WERI-Rb-1 (cell line): Measurements from ENCODE around the gene TM9SF4.
"Not testable (repeated sequence)": the region's sequence is repeated elsewhere in the genome, so short reads cannot be mapped to it uniquely, and the experiment has no call there.

ENCODE experiments used
- DNase-seq: peaks from one replicate; pipeline ENCODE4 v3.0.0-alpha.2; 2020
- H3K27ac ChIP-seq: fragments of 250-450 bp; sonication (Bioruptor Pico); 2 replicates; pipeline ENCODE4 v1.5.1; 2020; ENCODE audit warnings: mild to moderate bottlenecking, moderate library complexity
- H3K27me3 ChIP-seq: fragments of 250-450 bp; sonication (Bioruptor Pico); 2 replicates; pipeline ENCODE4 v1.5.1; 2021; ENCODE audit warnings: mild to moderate bottlenecking, low read depth, moderate library complexity; ENCODE audit not compliant: insufficient read depth, severe bottlenecking
- H3K36me3 ChIP-seq: fragments of 250-450 bp; sonication (Bioruptor Pico); 2 replicates; pipeline ENCODE4 v1.5.1; 2020; ENCODE audit warnings: mild to moderate bottlenecking, moderate library complexity
- H3K4me3 ChIP-seq: 2 replicates; pipeline ENCODE4 v1.5.1; 2011; ENCODE audit warnings: low read depth, mild to moderate bottlenecking, control low read depth, low read length
- H3K9me3 ChIP-seq: fragments of 250-450 bp; sonication (Bioruptor Pico); 2 replicates; pipeline ENCODE4 v1.5.1; 2021; ENCODE audit warnings: mild to moderate bottlenecking, moderate library complexity; ENCODE audit not compliant: severe bottlenecking
- TF ChIP-seq, protein P1 (sequence below): IDR thresholded peaks from 2 replicates; pipeline ENCODE4 v1.5.1; 2011; ENCODE audit warnings: low read depth, mild to moderate bottlenecking, control low read depth, inconsistent platforms, low read length

TM9SF4 gene

GRCh38 chr20:32193996-32194395 lies 84.5 kb downstream of the TM9SF4 start:
- no peak overlapping the region for H3K4me3 ChIP-seq
- TF ChIP-seq, protein P1, sequence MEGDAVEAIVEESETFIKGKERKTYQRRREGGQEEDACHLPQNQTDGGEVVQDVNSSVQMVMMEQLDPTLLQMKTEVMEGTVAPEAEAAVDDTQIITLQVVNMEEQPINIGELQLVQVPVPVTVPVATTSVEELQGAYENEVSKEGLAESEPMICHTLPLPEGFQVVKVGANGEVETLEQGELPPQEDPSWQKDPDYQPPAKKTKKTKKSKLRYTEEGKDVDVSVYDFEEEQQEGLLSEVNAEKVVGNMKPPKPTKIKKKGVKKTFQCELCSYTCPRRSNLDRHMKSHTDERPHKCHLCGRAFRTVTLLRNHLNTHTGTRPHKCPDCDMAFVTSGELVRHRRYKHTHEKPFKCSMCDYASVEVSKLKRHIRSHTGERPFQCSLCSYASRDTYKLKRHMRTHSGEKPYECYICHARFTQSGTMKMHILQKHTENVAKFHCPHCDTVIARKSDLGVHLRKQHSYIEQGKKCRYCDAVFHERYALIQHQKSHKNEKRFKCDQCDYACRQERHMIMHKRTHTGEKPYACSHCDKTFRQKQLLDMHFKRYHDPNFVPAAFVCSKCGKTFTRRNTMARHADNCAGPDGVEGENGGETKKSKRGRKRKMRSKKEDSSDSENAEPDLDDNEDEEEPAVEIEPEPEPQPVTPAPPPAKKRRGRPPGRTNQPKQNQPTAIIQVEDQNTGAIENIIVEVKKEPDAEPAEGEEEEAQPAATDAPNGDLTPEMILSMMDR, result no peak
- no peak overlapping the region for H3K27ac ChIP-seq
- no peaks in the 10 kb centered on the region for H3K9me3 ChIP-seq
- no peak for DNase-seq
- H3K36me3 ChIP-seq, result peaks cover 56% of the 10 kb centered on the region
- no peaks in the 10 kb centered on the region for H3K27me3 ChIP-seq

DNA sequence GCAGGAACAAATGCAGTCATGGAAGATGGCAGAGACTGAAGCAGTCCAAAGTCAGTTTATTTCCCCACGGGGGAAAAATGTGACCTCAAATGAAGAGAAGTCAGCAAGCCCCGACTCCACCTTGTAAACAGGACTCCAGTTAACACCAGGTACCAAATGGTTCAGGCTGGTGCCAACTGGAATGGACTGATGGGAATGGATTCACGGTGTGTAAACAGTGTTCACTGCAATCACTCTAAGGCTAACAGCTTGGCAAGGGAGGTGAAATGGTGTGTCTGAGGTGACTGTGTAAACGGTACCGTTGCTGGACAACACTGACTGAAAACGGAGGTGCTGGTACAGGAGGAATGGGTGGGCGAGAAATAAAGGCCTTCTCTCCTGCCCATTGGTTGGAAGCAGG lies 86.1 kb downstream of the TM9SF4 start:
- H3K4me3 ChIP-seq, result no peak overlapping the region
- H3K27ac ChIP-seq, result no peak overlapping the region
- H3K27me3 ChIP-seq, result no peaks in the 10 kb centered on the region
- no peak for DNase-seq
- H3K9me3 ChIP-seq, result no peaks in the 10 kb centered on the region
- H3K36me3 ChIP-seq, result peaks cover 72% of the 10 kb centered on the region
- TF ChIP-seq, protein P1, result no peak

DNA sequence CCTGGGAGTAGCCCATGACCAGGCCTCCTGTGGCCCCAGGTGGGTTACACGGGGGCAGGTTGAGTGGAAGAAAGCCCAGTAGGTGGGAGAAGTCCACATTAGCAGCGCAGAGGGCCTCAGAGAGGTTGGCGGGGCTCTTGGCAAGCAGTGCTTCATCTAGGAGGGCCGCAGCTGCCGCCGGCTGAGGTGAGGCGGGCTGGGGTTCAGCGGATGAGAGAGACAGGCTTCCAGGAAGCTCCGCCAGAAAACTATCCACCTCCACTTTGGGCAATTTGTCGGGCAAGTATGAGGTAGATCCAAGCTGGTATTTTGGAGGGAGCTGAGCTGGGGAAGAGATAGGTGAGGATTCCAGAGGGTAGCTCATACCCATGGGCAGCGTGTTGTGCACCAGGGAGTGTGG lies 87.1 kb downstream of the TM9SF4 start:
- not testable (repeated sequence) for H3K4me3 ChIP-seq, H3K27me3 ChIP-seq, H3K27ac ChIP-seq, H3K9me3 ChIP-seq, DNase-seq
- peaks cover 83% of the 10 kb centered on the region for H3K36me3 ChIP-seq

- DNase-seq, H3K27me3 ChIP-seq, H3K9me3 ChIP-seq, H3K4me3 ChIP-seq, H3K27ac ChIP-seq: not testable (repeated sequence)
- TF ChIP-seq, protein P1, result peak; percentile 27; the same call in 1 of the 2 replicates
- H3K36me3 ChIP-seq, result peaks cover 83% of the 10 kb centered on the region
Measured at GRCh38 chr20:32197136-32197535, 87.6 kb downstream of the TM9SF4 start.

- no peak overlapping the region for H3K27ac ChIP-seq
- H3K9me3 ChIP-seq, result no peaks in the 10 kb centered on the region
- DNase-seq, result no peak
- peaks cover 98% of the 10 kb centered on the region for H3K36me3 ChIP-seq
- no peaks in the 10 kb centered on the region for H3K27me3 ChIP-seq
- TF ChIP-seq, protein P1, result no peak
- no peak overlapping the region for H3K4me3 ChIP-seq
Measured at GRCh38 chr20:32199006-32199405, 89.5 kb downstream of the TM9SF4 start.

- Histone ChIP-seq H3K9me3 (no peaks in the 10 kb centered on the region), H3K4me3 (no peak overlapping the region), H3K36me3 (peaks cover 87% of the 10 kb centered on the region), H3K27ac (no peak overlapping the region), H3K27me3 (no peaks in the 10 kb centered on the region)
- TF ChIP-seq, protein P1, result no peak
- DNase-seq, result no peak
Measured at GRCh38 chr20:32201296-32201976, 91.9 kb downstream of the TM9SF4 start.
